ENCODE measurements around the gene THBS2. TPM values are rescaled to one million over a fixed set of nuclear protein-coding genes. Genes with fewer than 3 reads are reported as not detected.
A peak's percentile ranks its signal among the peaks of the same experiment; 100 is the strongest.
"Not testable (repeated sequence)": the region's sequence is repeated elsewhere in the genome, so short reads cannot be mapped to it uniquely, and the experiment has no call there.

THBS2 gene
- not detected in 2 replicates for total RNA-seq (2014; rRNA removed; shearing (Covaris generic); ENCODE audit: low replicate concordance)

DNA sequence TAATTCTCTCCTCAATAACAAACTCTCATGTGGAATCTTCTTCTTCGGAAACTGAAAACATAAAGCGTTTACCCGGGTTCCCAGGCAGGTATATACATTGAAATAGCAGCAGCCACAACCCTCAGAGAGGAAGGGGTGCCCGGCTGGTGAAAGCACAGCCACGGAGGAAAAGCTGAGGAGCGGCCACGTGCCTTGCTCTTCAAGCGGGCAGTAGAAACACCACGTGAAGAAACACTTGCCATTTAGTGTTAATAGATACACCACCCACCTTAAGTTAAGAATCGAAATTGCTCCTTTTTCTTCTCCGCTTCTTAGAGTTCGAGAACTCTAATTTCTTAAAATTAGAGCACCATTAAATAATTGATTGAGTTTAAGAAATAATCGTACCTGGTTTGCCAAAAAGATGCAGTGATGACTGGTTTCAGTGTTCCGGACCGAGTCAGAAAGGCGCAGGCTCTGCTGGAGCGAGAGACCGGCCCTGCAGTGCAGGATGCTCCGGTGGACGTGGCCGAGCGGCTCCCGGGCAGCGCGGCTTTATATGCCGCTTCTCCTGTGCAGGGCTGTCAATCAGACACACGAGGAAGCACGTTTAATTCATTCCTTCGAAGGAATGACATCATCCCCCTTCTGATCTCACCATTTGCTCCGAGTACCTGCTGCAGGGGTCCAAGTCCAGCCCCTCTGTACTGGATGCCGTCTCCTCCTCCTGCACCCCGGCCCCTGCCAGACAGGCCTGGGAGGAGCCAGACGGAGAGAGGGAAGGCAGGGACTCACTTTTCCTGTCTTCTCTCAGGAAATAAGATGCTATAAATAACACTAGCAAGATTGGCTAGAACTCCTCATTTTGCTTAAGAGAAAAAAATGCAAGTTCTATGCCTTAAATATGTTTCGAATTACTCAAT, at the start of gene THBS2:
TSS of gene THBS2 (minus strand) at position 510 of the 902 bp plus-strand sequence. CDS start 3,062 bp downstream, outside the sequence.
- no peak for DNase-seq (ENCODE audit: low read depth)
- in situ Hi-C loops (cut with HindIII; ENCODE audit: low pct_unique_long_range_greater_than_20kb, low sequenced_read_pairs), result no loop called here

DNA sequence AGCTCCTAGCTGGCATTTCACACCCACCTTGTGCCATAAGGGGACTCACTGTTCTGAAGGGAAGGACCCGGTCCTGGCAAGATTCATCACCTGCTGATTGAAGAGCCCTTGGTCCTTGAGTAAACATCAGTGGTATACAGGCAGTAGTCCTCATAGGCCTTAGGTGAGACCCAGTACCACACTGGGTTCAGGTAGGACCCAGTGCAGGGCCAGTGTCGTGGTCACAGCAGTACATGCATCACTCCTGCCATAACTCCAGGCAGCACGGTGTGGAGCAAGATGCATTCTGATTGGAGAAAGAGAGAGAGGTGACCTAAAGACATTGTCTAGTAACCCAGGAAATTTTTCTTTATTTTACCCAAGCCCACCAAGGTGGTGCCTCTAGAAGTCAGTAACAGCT, 49.1 kb upstream of the THBS2 start:
- DNase-seq (ENCODE audit: low read depth), result no peak
- in situ Hi-C loops (cut with HindIII; ENCODE audit: low pct_unique_long_range_greater_than_20kb, low sequenced_read_pairs), result no loop called here

- DNase-seq (ENCODE audit: low read depth), result no peak
- in situ Hi-C loops (cut with HindIII; ENCODE audit: low pct_unique_long_range_greater_than_20kb, low sequenced_read_pairs), result no loop called here
Observed at GRCh38 chr6:169302255-169302654, 48.6 kb upstream of the THBS2 start.

- in situ Hi-C loops (cut with HindIII; ENCODE audit: low pct_unique_long_range_greater_than_20kb, low sequenced_read_pairs), result no loop called here
- no peak for DNase-seq (ENCODE audit: low read depth)
Observed at GRCh38 chr6:169300916-169301315, 47.3 kb upstream of the THBS2 start.

DNA sequence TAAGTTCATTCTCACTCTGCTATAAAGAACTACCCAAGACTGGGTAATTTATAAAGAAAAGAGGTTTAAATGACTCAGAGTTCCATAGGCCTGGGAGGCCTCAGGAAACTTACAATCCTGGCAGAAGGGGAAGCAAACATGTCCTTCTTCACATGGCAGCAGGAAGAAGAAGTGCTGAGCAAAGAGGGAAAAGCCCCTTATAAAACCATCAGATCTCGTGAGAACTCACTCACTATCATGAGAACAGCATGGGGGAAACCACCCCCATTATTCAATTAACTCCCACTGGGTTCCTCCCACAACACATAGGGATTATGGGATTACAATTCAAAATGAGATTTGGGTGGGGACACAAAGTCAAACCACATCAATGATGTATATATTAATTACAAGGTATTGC, 45.0 kb upstream of the THBS2 start:
- DNase-seq (ENCODE audit: low read depth), result not testable (repeated sequence)

GRCh38 chr6:169296622-169297021, 43.0 kb upstream of the THBS2 start:
- DNase-seq (ENCODE audit: low read depth), result no peak
- in situ Hi-C loops (cut with HindIII; ENCODE audit: low pct_unique_long_range_greater_than_20kb, low sequenced_read_pairs), result no loop called here

More for the DNA sequence above, 45.0 kb upstream of the THBS2 start:
- in situ Hi-C loops (cut with HindIII; ENCODE audit: low pct_unique_long_range_greater_than_20kb, low sequenced_read_pairs), result not testable (repeated sequence)

DNA sequence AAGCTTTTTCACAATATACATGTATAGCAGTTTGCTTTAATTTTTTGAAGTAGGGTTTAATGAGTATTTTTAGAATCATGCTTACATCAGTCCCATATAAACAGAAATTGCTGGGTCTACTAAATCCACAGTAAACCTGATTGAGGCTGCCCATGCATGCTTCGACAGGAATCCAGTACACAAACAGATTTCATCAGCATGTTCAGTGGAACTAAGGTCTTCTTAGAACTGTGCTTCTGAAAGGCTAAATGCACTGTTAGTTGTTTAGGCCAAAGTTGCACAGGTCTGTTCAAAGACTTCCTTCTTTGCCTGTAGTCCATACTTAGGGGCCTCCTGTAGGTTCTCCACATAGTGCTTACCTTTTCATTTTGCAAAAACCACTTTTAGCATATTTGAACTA, 42.5 kb upstream of the THBS2 start:
- DNase-seq (ENCODE audit: low read depth), result no peak
- in situ Hi-C loops (cut with HindIII; ENCODE audit: low pct_unique_long_range_greater_than_20kb, low sequenced_read_pairs), result no loop called here

DNA sequence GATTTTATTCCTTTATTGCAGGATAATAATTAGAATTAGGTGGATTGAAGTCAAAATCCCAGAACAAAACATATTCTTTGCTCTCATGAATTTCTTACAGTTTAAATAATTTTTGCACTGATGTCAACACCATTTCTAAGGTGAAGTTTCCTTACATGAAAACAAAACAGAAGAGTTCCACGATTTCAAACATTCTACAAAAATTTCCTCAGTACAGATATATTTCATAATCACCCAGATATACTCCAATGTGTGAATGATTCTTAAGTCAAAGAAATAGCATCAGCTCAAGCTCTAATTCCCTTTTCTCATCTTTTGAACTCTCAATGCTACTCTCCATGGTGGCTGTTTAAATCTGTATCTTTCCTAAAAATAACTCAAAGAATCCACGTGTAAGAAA, 39.5 kb upstream of the THBS2 start:
- in situ Hi-C loops (cut with HindIII; ENCODE audit: low pct_unique_long_range_greater_than_20kb, low sequenced_read_pairs), result no loop called here
- no peak for DNase-seq (ENCODE audit: low read depth)

DNA sequence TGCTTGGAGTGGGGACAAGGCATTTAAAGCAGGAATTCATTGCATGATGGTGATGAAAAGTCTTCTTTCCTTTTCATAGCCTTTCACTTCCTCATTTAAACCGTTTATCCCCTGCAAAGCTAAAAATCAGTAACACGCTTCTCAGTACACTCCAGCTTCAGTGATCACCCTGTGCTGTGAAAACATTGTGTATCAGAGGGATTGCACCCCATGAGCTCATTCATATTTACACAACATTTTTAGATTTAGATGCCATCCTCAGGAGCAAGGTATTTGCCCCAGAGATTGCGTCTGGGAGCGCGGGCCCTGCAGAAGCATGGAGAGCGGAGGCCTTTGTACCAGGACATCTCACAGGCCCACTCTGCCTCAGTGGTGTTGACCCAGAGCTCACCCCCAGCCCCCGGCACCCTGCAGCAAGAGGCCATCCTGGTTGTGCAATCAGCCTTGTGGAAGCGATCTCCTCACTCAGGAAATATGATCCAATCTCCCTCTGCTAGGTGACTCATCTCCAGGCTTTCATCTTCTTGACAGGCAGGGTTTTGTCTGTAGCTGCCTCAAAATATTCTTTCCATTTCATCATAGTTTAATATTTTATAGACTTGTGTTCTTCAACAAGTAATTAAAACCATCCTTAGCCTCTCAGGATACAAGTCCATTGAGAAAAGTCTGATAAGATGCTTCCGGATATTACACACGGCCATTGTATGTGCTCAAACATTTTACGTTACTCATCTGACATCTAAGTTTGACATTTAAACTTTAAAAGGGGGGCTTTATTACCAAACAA, 38.9 kb upstream of the THBS2 start:
- peak; percentile 95 for DNase-seq (ENCODE audit: low read depth)
- in situ Hi-C loops (cut with HindIII; ENCODE audit: low pct_unique_long_range_greater_than_20kb, low sequenced_read_pairs), result no loop called here

- peak; percentile 86 for DNase-seq (ENCODE audit: low read depth)
- in situ Hi-C loops (cut with HindIII; ENCODE audit: low pct_unique_long_range_greater_than_20kb, low sequenced_read_pairs), result no loop called here
Observed at GRCh38 chr6:169291646-169292337, 38.1 kb upstream of the THBS2 start.

GRCh38 chr6:169291148-169291547, 37.5 kb upstream of the THBS2 start:
- DNase-seq (ENCODE audit: low read depth), result no peak
- in situ Hi-C loops (cut with HindIII; ENCODE audit: low pct_unique_long_range_greater_than_20kb, low sequenced_read_pairs), result no loop called here

DNA sequence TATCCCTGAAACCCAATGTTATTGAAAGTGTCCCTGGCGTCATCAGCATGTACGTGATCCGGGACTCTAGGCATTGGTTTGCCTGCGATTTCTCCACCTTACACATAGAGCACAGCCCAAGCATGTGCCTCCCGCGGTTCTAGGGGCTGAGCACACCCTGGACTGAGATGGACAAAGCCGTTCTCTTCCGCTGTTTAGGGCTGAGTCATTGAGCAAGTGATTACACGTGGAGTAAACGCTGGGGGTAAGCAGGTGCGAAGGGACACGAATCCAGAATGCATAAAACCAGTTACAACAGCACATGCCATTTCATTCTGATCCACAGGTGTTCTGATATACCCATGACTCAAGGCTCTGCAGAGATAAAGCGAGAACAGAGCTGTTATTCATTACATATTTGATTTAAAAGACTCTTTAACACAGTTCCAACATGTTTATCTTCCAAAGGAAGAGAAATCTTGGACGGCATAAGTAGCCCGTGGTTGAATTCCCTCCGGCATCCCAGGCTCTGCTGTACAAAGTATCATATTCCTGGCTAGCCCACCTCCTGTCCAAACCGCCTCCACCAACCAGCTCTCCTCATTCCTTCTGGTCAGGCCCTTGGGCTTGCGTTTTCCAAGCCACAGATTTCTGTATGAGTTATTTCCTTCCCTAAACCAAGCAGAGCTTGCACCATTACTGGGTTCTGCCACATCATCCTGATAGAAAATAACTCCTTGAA, 36.1 kb upstream of the THBS2 start:
- DNase-seq (ENCODE audit: low read depth), result no peak
- in situ Hi-C loops (cut with HindIII; ENCODE audit: low pct_unique_long_range_greater_than_20kb, low sequenced_read_pairs), result no loop called here

- in situ Hi-C loops (cut with HindIII; ENCODE audit: low pct_unique_long_range_greater_than_20kb, low sequenced_read_pairs), result no loop called here
- no peak for DNase-seq (ENCODE audit: low read depth)
Observed at GRCh38 chr6:169289257-169289618, 35.6 kb upstream of the THBS2 start.

GRCh38 chr6:169288591-169288990, 34.9 kb upstream of the THBS2 start:
- in situ Hi-C loops (cut with HindIII; ENCODE audit: low pct_unique_long_range_greater_than_20kb, low sequenced_read_pairs), result no loop called here
- DNase-seq (ENCODE audit: low read depth), result no peak

GRCh38 chr6:169287675-169288074, 34.0 kb upstream of the THBS2 start:
- DNase-seq (ENCODE audit: low read depth), result no peak
- in situ Hi-C loops (cut with HindIII; ENCODE audit: low pct_unique_long_range_greater_than_20kb, low sequenced_read_pairs), result no loop called here

- in situ Hi-C loops (cut with HindIII; ENCODE audit: low pct_unique_long_range_greater_than_20kb, low sequenced_read_pairs), result no loop called here
- no peak for DNase-seq (ENCODE audit: low read depth)
Observed at GRCh38 chr6:169286961-169287360, 33.3 kb upstream of the THBS2 start.

DNA sequence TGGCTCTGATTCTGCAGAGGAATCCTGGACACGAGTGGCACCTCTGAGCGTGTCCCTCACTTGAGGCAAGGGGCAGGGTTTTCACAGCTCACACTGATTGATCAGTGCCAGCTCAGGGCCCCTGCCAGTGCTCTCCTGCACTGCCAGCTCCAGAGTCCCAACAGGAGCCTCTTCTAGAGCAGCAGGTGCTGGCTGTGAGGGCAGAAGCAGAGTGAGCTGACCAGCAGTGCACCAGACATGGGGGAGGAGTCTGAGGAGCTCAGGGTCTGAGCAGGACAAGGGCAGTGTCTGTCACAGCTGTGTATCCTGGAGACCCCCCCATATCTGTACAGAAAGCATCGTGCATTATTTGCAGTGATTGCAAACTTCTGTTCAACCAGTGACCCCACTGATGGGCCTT, 31.5 kb upstream of the THBS2 start:
- in situ Hi-C loops (cut with HindIII; ENCODE audit: low pct_unique_long_range_greater_than_20kb, low sequenced_read_pairs), result no loop called here

DNA sequence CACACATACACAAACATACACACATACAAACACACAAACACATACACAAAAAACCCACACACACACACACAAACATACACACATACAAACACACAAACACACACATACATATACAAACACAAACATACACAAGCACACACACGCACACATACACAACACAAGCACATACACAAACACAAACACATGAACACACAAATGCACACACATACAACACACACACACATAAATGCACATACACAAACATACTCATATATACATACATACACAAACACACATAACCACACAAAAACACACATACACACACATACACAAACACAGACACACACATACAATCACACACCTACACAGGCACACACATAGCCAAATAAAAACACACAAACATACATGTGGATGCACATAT, 30.3 kb upstream of the THBS2 start:
- in situ Hi-C loops (cut with HindIII; ENCODE audit: low pct_unique_long_range_greater_than_20kb, low sequenced_read_pairs), result no loop called here
- no peak for DNase-seq (ENCODE audit: low read depth)

More for the DNA sequence above, 31.5 kb upstream of the THBS2 start:
- no peak for DNase-seq (ENCODE audit: low read depth)

Measured in Caki2 (cell line).